Upper lobe of left lung (tissue), 4 donors: Measurements from ENCODE around the gene KRTAP19-8.

Experiments
- CTCF ChIP-seq, 6 experiments: fragments of 450-650 bp in 4 of 6; fragments of 200-600 bp in 2 of 6; sonication (generic) in 2 of 6; IDR thresholded peaks; one replicate each; pipeline ENCODE4 v1.5.1; 2016 to 2019; ENCODE audit warnings: antibody characterized with exemption in 6 of 6
- EP300 ChIP-seq, 4 donors: sonication (generic); formaldehyde crosslinking; IDR thresholded peaks; one replicate each; pipeline ENCODE4 v1.5.1; 2017; ENCODE audit warnings: antibody characterized with exemption in 4 of 4, control low read depth in 2 of 4

DNA sequence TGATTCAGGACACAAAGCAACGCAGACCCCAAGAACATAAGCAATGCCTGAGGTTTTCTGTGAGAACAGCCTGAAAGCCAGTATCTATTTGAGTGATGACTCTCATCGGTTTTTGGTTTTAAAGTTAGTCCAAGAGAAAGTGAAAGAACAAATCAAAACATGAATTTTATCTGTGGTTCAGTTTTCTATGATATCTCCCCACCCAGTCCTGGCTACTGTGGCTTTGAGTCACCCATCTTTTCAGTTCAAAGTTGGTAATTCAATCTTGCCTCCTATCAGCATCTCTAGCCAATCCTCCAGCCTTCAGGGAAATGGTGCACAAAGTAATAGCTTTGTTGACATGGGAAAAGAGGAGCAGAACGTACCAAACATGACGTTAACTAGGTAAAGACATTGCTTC, 40.5 kb upstream of the KRTAP19-8 start:
- TF ChIP-seq EP300 (IDR thresholded peaks at IDR 0.05) (no peak), CTCF (IDR thresholded peaks at IDR 0.05) (no peak)
